ENCODE data around the gene POMC. TPM values are rescaled to one million over a fixed set of nuclear protein-coding genes. Genes with fewer than 3 reads are reported as not detected.
"Not testable (repeated sequence)": the region's sequence is repeated elsewhere in the genome, so short reads cannot be mapped to it uniquely, and the experiment has no call there.

Gene POMC
- total and polyA plus RNA-seq, 9 donors: 2.4 to 6.8 (median 3.4) TPM

DNA sequence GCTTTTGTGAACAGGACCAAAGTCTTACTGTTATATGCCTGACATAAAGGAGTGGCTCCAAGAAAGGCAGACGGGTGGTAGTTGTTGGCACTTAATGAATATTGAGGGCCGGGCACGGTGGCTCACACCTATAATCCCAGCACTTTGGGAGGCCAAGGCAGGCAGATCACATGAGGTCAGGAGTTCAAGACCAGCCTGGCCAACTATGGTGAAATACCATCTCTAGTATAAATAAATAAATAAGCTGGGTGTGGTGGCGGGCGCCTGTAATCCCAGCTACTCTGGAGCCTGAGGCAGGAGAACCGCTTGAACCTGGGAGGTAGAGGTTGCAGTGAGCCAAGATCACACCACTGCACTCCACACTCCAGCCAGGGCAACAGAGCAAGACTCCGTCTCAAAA lies 6.3 kb downstream of the POMC start:
- not testable (repeated sequence) for DNase-seq; H3K27ac ChIP-seq (ENCODE audit: low read length); H3K36me3 ChIP-seq (ENCODE audit: control insufficient read depth, insufficient read depth, low read length); H3K9me3 ChIP-seq (replicated peaks; ENCODE audit: control insufficient read depth, low read depth, low read length); H3K4me3 ChIP-seq (ENCODE audit: low read length)
- peaks cover 47% of the 10 kb centered on the region for H3K27me3 ChIP-seq (ENCODE audit: control insufficient read depth, insufficient read depth, low read length)
- no CpG with 5 or more reads among the region's 7 CpGs for WGBS (ENCODE audit: insufficient coverage)
- H3K4me1 ChIP-seq (ENCODE audit: control insufficient read depth, insufficient read depth, low read length): peaks cover 18% of the 10 kb centered on the region

DNA sequence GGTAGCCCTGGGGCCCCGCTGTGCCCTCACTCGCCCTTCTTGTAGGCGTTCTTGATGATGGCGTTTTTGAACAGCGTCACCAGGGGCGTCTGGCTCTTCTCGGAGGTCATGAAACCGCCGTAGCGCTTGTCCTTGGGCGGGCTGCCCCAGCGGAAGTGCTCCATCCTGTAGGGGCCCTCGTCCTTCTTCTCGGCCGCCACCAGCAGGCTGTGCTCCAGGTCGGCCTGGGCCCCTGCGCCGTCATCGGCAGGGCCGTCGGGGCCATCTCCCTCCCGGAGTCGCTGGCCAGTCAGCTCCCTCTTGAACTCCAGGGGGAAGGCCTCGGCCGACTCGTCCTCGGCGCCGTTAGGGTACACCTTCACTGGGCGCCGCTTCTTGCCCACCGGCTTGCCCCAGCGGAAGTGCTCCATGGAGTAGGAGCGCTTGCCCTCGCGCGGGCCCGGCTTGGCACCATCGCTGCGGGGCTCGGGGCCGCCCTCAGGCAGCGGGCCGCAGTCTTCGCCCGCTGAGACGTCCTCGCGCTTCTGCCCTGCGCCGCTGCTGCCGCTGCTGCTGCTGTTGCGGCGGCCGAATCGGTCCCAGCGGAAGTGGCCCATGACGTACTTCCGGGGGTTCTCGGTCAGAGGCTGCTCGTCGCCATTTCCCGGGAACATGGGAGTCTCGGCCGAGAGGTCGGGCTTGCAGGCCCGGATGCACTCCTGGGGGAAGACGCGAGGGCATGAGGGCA lies 7.2 kb downstream of the POMC start:
- DNase-seq: peak; percentile 72
- Histone ChIP-seq H3K4me1 (ENCODE audit: control insufficient read depth, insufficient read depth, low read length) (peaks cover 18% of the 10 kb centered on the region), H3K27ac (ENCODE audit: low read length) (peak overlapping the region; percentile 62), H3K36me3 (ENCODE audit: control insufficient read depth, insufficient read depth, low read length) (no peaks in the 10 kb centered on the region), H3K9me3 (replicated peaks; ENCODE audit: control insufficient read depth, low read depth, low read length) (peaks cover 2% of the 10 kb centered on the region), H3K27me3 (ENCODE audit: control insufficient read depth, insufficient read depth, low read length) (peaks cover 41% of the 10 kb centered on the region), H3K4me3 (ENCODE audit: low read length) (peak overlapping the region; percentile 55)
- WGBS (ENCODE audit: insufficient coverage): 47% methylated on average over 69 of the region's 69 CpGs

DNA sequence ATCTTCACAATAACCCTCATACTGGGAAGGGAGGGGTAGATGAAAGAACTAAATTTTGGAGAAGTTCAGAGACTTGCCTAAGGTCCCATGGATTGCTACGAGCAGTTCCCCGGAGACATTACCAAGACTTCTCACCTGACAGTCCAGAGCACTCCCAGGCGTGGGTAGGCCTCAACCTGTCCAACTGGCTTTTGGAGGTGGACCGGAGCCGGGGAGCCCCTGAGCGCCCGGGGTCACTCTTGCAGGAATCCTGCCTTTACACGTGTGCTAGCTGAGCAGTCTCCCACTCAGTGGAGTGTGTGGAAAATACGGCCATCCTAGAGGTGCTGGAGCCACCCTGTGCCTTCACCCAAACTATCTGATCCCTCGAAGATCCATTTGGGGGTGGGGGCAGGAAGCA lies 8.0 kb downstream of the POMC start:
- Histone ChIP-seq H3K36me3 (ENCODE audit: control insufficient read depth, insufficient read depth, low read length) (no peaks in the 10 kb centered on the region), H3K27me3 (ENCODE audit: control insufficient read depth, insufficient read depth, low read length) (peaks cover 33% of the 10 kb centered on the region), H3K4me1 (ENCODE audit: control insufficient read depth, insufficient read depth, low read length) (peaks cover 18% of the 10 kb centered on the region), H3K27ac (ENCODE audit: low read length) (no peak overlapping the region), H3K4me3 (ENCODE audit: low read length) (no peak overlapping the region), H3K9me3 (replicated peaks; ENCODE audit: control insufficient read depth, low read depth, low read length) (peaks cover 2% of the 10 kb centered on the region)
- WGBS (ENCODE audit: insufficient coverage): 90% methylated on average over 2 of the region's 10 CpGs
- no peak for DNase-seq

DNA sequence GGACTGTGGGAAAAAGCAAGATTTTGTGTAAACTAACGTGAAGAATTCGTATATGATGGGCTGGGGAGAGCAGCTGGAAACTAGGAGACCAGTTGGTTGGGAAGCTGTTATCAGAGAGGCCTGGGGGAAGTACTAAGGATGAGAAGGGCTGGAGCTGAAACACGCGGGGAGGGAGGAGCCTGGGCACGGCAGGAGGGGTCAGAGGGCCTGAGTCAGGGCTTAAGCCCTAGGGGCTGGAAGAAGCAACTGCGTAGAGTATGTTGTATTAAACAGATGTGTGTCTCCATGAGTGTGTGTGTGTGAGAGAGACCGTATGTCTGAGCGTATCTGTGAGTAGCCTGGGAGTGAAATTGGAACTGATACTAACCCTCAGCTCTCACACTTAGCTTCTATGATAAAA lies 8.4 kb downstream of the POMC start:
- peak; percentile 42 for DNase-seq
- 45% methylated on average over 2 of the region's 8 CpGs for WGBS (ENCODE audit: insufficient coverage)
- H3K27me3 ChIP-seq (ENCODE audit: control insufficient read depth, insufficient read depth, low read length): peaks cover 28% of the 10 kb centered on the region
- peaks cover 2% of the 10 kb centered on the region for H3K9me3 ChIP-seq (replicated peaks; ENCODE audit: control insufficient read depth, low read depth, low read length)
- no peak overlapping the region for H3K27ac ChIP-seq (ENCODE audit: low read length)
- H3K4me3 ChIP-seq (ENCODE audit: low read length): no peak overlapping the region
- no peaks in the 10 kb centered on the region for H3K36me3 ChIP-seq (ENCODE audit: control insufficient read depth, insufficient read depth, low read length)
- H3K4me1 ChIP-seq (ENCODE audit: control insufficient read depth, insufficient read depth, low read length): peaks cover 18% of the 10 kb centered on the region

DNA sequence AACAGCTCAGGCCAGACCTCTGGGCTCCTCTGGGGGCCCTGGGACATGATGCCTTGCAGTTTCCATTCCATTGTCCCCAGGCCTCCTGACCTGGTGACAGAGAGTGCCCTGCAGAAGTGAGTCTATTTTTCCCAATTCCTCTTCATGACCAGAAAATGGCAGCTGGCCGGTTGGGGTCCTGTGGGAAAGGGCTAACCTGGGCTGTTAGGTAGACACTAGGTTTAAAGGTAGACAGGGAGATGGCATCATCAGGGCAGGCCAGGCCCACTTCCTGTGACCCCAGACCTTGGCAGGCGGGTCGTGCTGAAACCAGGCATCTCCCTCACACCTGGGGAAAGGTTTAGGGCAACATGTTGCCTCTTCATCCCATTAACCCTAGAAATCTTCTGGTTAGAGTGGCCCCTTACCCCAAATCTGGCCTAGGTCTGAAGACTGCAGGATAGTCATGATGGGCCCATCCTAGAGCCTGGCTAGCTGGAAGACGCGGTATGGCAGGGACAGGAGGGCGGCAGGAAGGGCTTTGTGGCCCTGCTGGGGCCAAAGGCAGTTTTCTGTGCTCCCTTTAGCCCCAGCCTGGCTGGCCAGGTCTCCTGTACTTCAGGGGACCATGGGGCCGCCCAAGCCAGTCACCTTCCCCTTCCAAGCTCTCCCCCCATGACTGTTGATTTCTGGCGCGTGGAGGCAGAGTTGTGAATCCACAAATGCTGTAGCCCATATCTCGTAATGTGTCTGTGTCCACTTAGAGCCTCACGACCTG lies 10.1 kb downstream of the POMC start:
- 92% methylated on average over 7 of the region's 11 CpGs for WGBS (ENCODE audit: insufficient coverage)
- no peak for DNase-seq
- peaks cover 15% of the 10 kb centered on the region for H3K27me3 ChIP-seq (ENCODE audit: control insufficient read depth, insufficient read depth, low read length)
- peaks cover 20% of the 10 kb centered on the region for H3K4me1 ChIP-seq (ENCODE audit: control insufficient read depth, insufficient read depth, low read length)
- no peak overlapping the region for H3K27ac ChIP-seq (ENCODE audit: low read length)
- H3K9me3 ChIP-seq (replicated peaks; ENCODE audit: control insufficient read depth, low read depth, low read length): peaks cover 2% of the 10 kb centered on the region
- no peaks in the 10 kb centered on the region for H3K36me3 ChIP-seq (ENCODE audit: control insufficient read depth, insufficient read depth, low read length)
- H3K4me3 ChIP-seq (ENCODE audit: low read length): no peak overlapping the region

DNA sequence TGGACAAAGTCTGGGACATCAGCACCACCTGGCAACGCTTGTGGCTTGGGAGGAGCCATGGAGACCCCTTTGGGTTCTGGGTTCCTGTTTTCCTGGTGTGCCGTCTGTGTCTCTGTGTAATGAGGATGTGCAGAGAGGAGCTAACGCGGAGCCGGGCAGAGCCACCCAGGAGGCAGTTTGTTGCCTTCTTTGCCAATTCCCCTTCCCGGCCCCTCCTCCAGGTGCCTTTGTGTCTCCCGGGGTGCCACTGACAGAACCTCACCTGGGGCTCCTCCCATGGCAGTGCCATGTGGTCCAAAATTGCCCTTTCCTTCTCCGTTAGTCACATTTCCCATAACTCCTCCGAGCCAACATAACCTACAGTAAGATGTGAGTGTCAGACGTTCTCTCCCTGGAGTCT lies 13.0 kb downstream of the POMC start:
- Histone ChIP-seq H3K27ac (ENCODE audit: low read length) (no peak overlapping the region), H3K36me3 (ENCODE audit: control insufficient read depth, insufficient read depth, low read length) (no peaks in the 10 kb centered on the region), H3K4me1 (ENCODE audit: control insufficient read depth, insufficient read depth, low read length) (peaks cover 22% of the 10 kb centered on the region), H3K27me3 (ENCODE audit: control insufficient read depth, insufficient read depth, low read length) (no peaks in the 10 kb centered on the region), H3K9me3 (replicated peaks; ENCODE audit: control insufficient read depth, low read depth, low read length) (no peaks in the 10 kb centered on the region), H3K4me3 (ENCODE audit: low read length) (no peak overlapping the region)
- DNase-seq: no peak
- WGBS (ENCODE audit: insufficient coverage): 80% methylated on average over 3 of the region's 10 CpGs

DNA sequence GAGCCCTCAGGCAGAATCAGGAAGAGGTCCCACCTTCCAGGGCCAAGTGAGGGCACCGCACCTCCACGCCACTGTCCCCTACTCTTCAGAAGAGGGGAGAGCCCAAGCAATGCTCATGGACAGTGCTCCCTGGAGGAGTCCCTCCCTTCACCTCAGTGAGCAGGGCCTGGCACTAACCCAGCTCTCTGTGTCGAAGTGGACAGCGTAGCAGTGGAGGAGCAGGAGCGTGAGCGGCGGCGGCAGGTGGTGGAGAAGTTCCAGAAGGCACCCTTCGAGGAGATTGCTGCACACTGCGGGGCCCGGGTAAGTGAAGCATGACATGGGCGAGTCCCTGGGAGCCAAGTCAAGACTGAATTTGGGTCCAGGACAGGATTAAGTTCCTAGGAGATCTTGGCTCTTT lies 16.7 kb downstream of the POMC start:
- Histone ChIP-seq H3K4me1 (ENCODE audit: control insufficient read depth, insufficient read depth, low read length) (peaks cover 16% of the 10 kb centered on the region), H3K4me3 (ENCODE audit: low read length) (no peak overlapping the region), H3K9me3 (replicated peaks; ENCODE audit: control insufficient read depth, low read depth, low read length) (no peaks in the 10 kb centered on the region), H3K27ac (ENCODE audit: low read length) (peak overlapping the region; percentile 47), H3K27me3 (ENCODE audit: control insufficient read depth, insufficient read depth, low read length) (no peaks in the 10 kb centered on the region), H3K36me3 (ENCODE audit: control insufficient read depth, insufficient read depth, low read length) (peaks cover 4% of the 10 kb centered on the region)
- peak; percentile 72 for DNase-seq
- 71% methylated on average over 4 of the region's 12 CpGs for WGBS (ENCODE audit: insufficient coverage)

DNA sequence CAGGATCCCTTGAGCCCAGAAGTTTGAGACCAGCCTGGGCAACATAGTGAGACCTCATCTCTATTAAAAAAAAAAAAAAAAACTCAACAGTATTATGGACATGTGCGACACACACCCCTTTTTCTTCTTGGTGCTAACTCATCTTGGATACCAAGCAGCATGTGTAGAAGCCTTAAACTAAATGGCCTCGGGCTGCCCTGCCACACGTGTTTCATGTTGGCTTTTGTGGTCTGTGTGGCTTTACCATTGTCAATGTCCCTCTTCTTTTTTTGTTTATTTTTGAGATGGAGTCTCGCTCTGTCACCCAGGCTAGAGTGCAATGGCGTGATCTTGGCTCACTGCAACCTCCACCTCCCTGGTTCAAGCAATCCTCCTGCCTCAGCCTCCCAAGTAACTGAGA lies 17.4 kb downstream of the POMC start:
- DNase-seq; H3K9me3 ChIP-seq (replicated peaks; ENCODE audit: control insufficient read depth, low read depth, low read length); H3K36me3 ChIP-seq (ENCODE audit: control insufficient read depth, insufficient read depth, low read length); H3K27ac ChIP-seq (ENCODE audit: low read length); H3K27me3 ChIP-seq (ENCODE audit: control insufficient read depth, insufficient read depth, low read length); H3K4me3 ChIP-seq (ENCODE audit: low read length): not testable (repeated sequence)
- no CpG with 5 or more reads among the region's 5 CpGs for WGBS (ENCODE audit: insufficient coverage)
- peaks cover 16% of the 10 kb centered on the region for H3K4me1 ChIP-seq (ENCODE audit: control insufficient read depth, insufficient read depth, low read length)

DNA sequence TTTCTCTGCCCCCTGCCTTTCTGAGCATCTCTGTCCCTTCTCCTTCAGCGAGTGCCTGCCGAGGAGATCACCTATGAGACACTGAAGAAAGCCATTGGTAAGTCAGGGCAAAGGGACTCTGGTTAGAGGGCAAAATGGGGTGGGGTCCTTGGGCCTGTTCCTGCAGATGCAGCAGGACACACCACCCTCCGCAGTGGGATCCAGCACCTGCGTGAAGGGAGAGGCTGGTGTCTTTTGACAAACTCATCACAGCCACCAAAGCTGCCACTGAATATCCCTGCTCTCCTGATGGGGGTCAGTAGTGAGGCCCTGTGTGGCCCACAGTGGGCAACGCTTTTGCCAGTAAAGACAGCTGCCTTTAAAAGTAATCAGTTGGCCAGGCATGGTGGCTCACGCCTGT lies 18.7 kb downstream of the POMC start:
- Histone ChIP-seq H3K4me3 (ENCODE audit: low read length) (no peak overlapping the region), H3K27ac (ENCODE audit: low read length) (no peak overlapping the region), H3K9me3 (replicated peaks; ENCODE audit: control insufficient read depth, low read depth, low read length) (no peaks in the 10 kb centered on the region), H3K36me3 (ENCODE audit: control insufficient read depth, insufficient read depth, low read length) (peaks cover 7% of the 10 kb centered on the region), H3K27me3 (ENCODE audit: control insufficient read depth, insufficient read depth, low read length) (no peaks in the 10 kb centered on the region), H3K4me1 (ENCODE audit: control insufficient read depth, insufficient read depth, low read length) (peaks cover 16% of the 10 kb centered on the region)
- no peak for DNase-seq
- 82% methylated on average over 3 of the region's 6 CpGs for WGBS (ENCODE audit: insufficient coverage)

DNA sequence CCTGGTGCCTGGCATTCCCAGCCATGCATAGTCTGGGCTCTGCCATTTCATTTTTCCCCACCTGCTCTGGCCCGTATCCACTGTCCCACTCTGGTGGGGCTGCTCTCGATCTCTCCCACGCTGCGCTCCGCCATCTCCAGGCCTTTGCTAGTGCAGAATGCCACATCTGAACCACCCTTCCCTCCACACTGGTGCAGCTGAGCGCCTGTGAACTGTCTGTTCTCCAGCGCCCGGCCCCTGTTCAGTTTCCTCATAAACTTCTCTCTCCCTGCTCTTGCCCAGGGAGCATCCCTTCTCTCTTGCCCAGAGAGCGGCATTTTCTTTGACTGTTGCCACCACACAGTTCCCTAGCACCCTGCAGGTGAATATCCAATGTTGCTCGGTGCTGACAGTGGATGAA lies 21.5 kb downstream of the POMC start:
- H3K27me3 ChIP-seq (ENCODE audit: control insufficient read depth, insufficient read depth, low read length): no peaks in the 10 kb centered on the region
- H3K27ac ChIP-seq (ENCODE audit: low read length): no peak overlapping the region
- no peaks in the 10 kb centered on the region for H3K9me3 ChIP-seq (replicated peaks; ENCODE audit: control insufficient read depth, low read depth, low read length)
- H3K4me1 ChIP-seq (ENCODE audit: control insufficient read depth, insufficient read depth, low read length): peaks cover 5% of the 10 kb centered on the region
- WGBS (ENCODE audit: insufficient coverage): 91% methylated on average over 8 of the region's 10 CpGs
- DNase-seq: no peak
- H3K36me3 ChIP-seq (ENCODE audit: control insufficient read depth, insufficient read depth, low read length): peaks cover 13% of the 10 kb centered on the region
- no peak overlapping the region for H3K4me3 ChIP-seq (ENCODE audit: low read length)

Measured in muscle of leg (tissue), 11 donors.